ENCODE results near the gene EIF2S1. TPM values are rescaled to one million over a fixed set of nuclear protein-coding genes. Genes with fewer than 3 reads are reported as not detected.

EIF2S1 gene
- total RNA-seq, 1 experiment from 2014 or later: 192 TPM

- Histone ChIP-seq H3K9me2 (ENCODE audit: insufficient read depth) (no peaks in the 10 kb centered on the region), H3K36me3 (ENCODE audit: control insufficient read depth in 1 of 2, insufficient read depth in 2 of 2, low read length in 2 of 2) (peaks cover 0 to 14% of the 10 kb centered on the region in 2 experiments; a peak in 2 of 4 replicates), H4K20me1 (ENCODE audit: insufficient read depth) (no peaks in the 10 kb centered on the region), H2AFZ (ENCODE audit: low read depth, low read length, poor library complexity, severe bottlenecking) (no peak overlapping the region), H3K4me2 (ENCODE audit: low read length) (no peak overlapping the region), H3K4me3 (replicated peaks in 1 of 2; ENCODE audit: low read depth in 1 of 2, low read length in 2 of 2) (no peak overlapping the region), H3K79me2 (ENCODE audit: insufficient read depth, low read length) (no peaks in the 10 kb centered on the region), H3K9me3 (ENCODE audit: control insufficient read depth in 1 of 2, insufficient read depth in 1 of 2, low read depth in 1 of 2, low read length in 2 of 2) (no peaks in the 10 kb centered on the region), H3K27ac (ENCODE audit: low read depth, low read length) (no peak overlapping the region), H3K27me3 (ENCODE audit: insufficient read depth, low read length) (no peaks in the 10 kb centered on the region), H3K4me1 (ENCODE audit: control insufficient read depth in 1 of 2, insufficient read depth in 2 of 2, low read length in 2 of 2) (no peaks in the 10 kb centered on the region), H3K9ac (ENCODE audit: low read length) (no peak overlapping the region)
- RAD21 ChIA-PET (ENCODE audit: low non-redundant PET in 1 of 2, low total read pairs in 2 of 2, uncharacterized antibody in 2 of 2, unreplicated experiment in 2 of 2): no interaction called here
- ATAC-seq (no peak), DNase-seq (ENCODE audit: low read depth, low spot score) (no peak)
- no peak for TF ChIP-seq POLR2AphosphoS5 (IDR thresholded peaks at IDR 0.05; ENCODE audit: low read depth, low read length)
- no peak for TF ChIP-seq ELF1 (IDR thresholded peaks at IDR 0.05; ENCODE audit: borderline replicate concordance, low read depth)
- TF ChIP-seq CBX3 (IDR thresholded peaks at IDR 0.05; ENCODE audit: low read depth): no peak
- TF ChIP-seq REST (IDR thresholded peaks at IDR 0.05; ENCODE audit: low read depth): no peak
- no peak for TF ChIP-seq SIN3A (IDR thresholded peaks at IDR 0.05; ENCODE audit: low read depth)
- TF ChIP-seq SRF (IDR thresholded peaks at IDR 0.05; ENCODE audit: low read depth): no peak
- TF ChIP-seq FOSL1 (IDR thresholded peaks at IDR 0.05; ENCODE audit: low read depth): no peak
- no peak for TF ChIP-seq YY1 (IDR thresholded peaks at IDR 0.05; ENCODE audit: extremely low read depth, insufficient replicate concordance, low read depth, low read length)
- TF ChIP-seq ATF3 (IDR thresholded peaks at IDR 0.05): no peak
- no peak for TF ChIP-seq EGR1 (IDR thresholded peaks at IDR 0.05; ENCODE audit: low read depth)
- TF ChIP-seq RAD21 (IDR thresholded peaks at IDR 0.05; ENCODE audit: low read depth): no peak
- no peak for TF ChIP-seq ZNF274 (IDR thresholded peaks at IDR 0.05; ENCODE audit: low read depth, low read length)
- no peak for TF ChIP-seq ZBTB33 (IDR thresholded peaks at IDR 0.05; ENCODE audit: extremely low read depth, insufficient replicate concordance, low read length)
- no peak for TF ChIP-seq CEBPB (IDR thresholded peaks at IDR 0.05; ENCODE audit: low read depth)
- no peak for TF ChIP-seq MAX (IDR thresholded peaks at IDR 0.05)
- no TSS peak for BruUV-seq (replicated peaks)
- CTCF ChIA-PET: no interaction called here
- POLR2A ChIA-PET: no interaction called here
- intact Hi-C loops (cut with micrococcal nuclease): no loop called here
Measured at GRCh38 chr14:67317822-67318221, 42.3 kb upstream of the EIF2S1 start.

All from HCT116 (cell line).